ENCODE data around the gene FRYL. TPM values are rescaled to one million over a fixed set of nuclear protein-coding genes. Genes with fewer than 3 reads are reported as not detected.

FRYL gene
- polyA plus RNA-seq, 3 donors: 10.8 to 15.8 (median 14.4) TPM

DNA sequence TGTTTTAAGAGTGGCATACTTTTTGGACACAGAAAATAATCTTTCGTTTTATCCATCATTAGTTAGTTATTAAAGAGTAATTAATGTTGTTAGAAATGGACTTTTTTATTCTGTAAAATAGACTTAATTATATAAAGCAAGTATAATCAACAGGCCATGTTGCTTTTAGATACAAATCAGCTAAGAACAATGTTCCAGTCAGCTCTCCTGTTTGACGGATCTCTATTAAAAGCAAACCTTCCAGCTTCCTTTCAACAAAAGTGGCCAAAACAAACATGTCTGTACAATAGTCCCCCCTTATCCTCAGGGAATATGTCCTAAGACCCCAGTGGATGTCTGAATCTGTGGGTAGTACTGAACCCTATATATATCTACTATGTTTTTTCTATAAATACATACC is 301.8 kb downstream of the FRYL start:
- peaks cover 0 to 10% (median 0%) of the 10 kb centered on the region in 7 donors for H3K9me3 Mint-ChIP-seq
- Histone ChIP-seq H3K79me2 (ENCODE audit: insufficient read depth, low read length) (no peaks in the 10 kb centered on the region), H3K9ac (ENCODE audit: insufficient read depth, low read length, poor library complexity, severe bottlenecking) (no peak overlapping the region), H3K27me3 (ENCODE audit: control insufficient read depth in 2 of 2, insufficient read depth in 2 of 2, low read length in 2 of 2) (peaks cover 27 to 34% of the 10 kb centered on the region in 2 donors), H2AFZ (ENCODE audit: insufficient read depth, low read depth, low read length, poor library complexity, severe bottlenecking) (no peak overlapping the region), H3K4me3 (replicated peaks in 1 of 3; ENCODE audit: low read depth in 2 of 3, low read length in 3 of 3) (no peak overlapping the region), H3K4me2 (replicated peaks; ENCODE audit: extremely low read depth, low read length, poor library complexity, severe bottlenecking) (no peak overlapping the region), H3K9me3 (replicated peaks in 1 of 2; ENCODE audit: control insufficient read depth in 1 of 2, insufficient read depth in 1 of 2, low read length in 2 of 2) (peaks cover 0 to 12% of the 10 kb centered on the region in 2 donors), H3K36me3 (replicated peaks in 1 of 2; ENCODE audit: control insufficient read depth in 1 of 2, insufficient read depth in 2 of 2, low read length in 2 of 2) (no peaks in the 10 kb centered on the region), H3K4me1 (ENCODE audit: control insufficient read depth in 1 of 2, insufficient read depth in 2 of 2, low read length in 2 of 2) (peaks cover 1 to 3% of the 10 kb centered on the region in 2 donors), H4K20me1 (ENCODE audit: insufficient read depth, low read length) (no peaks in the 10 kb centered on the region), H3K27ac (ENCODE audit: low read depth in 1 of 2, low read length in 2 of 2) (no peak overlapping the region)
- peaks cover 10% of the 10 kb centered on the region for H3K4me1 Mint-ChIP-seq
- H3K36me3 Mint-ChIP-seq: peaks cover 3 to 5% of the 10 kb centered on the region in 2 donors
- TF ChIP-seq CTCF (IDR thresholded peaks at IDR 0.05): no peak
- peaks cover 30 to 33% (median 31%) of the 10 kb centered on the region in 3 donors for H3K27me3 Mint-ChIP-seq (ENCODE audit: low read depth in 3 of 3)
- intact Hi-C loops (cut with micrococcal nuclease): no loop called here
- H3K4me3 Mint-ChIP-seq: no peak overlapping the region
- H3K27ac Mint-ChIP-seq: peak overlapping the region in 1 of 7 donors; percentile 61
- no peak for DNase-seq
- WGBS (ENCODE audit: insufficient coverage): no CpG with 5 or more reads among the region's 2 CpGs

- peaks cover 4 to 10% of the 10 kb centered on the region in 2 donors for H3K27me3 ChIP-seq (ENCODE audit: control insufficient read depth in 2 of 2, insufficient read depth in 2 of 2, low read length in 2 of 2)
- H2AFZ ChIP-seq (ENCODE audit: insufficient read depth, low read depth, low read length, poor library complexity, severe bottlenecking): no peak overlapping the region
- no peak overlapping the region for H3K4me3 ChIP-seq (replicated peaks in 1 of 3; ENCODE audit: low read depth in 2 of 3, low read length in 3 of 3)
- H3K4me3 Mint-ChIP-seq: no peak overlapping the region
- no peak overlapping the region for H3K27ac Mint-ChIP-seq
- no peak overlapping the region for H3K27ac ChIP-seq (ENCODE audit: low read depth in 1 of 2, low read length in 2 of 2)
- H4K20me1 ChIP-seq (ENCODE audit: insufficient read depth, low read length): no peaks in the 10 kb centered on the region
- no peak overlapping the region for H3K9ac ChIP-seq (ENCODE audit: insufficient read depth, low read length, poor library complexity, severe bottlenecking)
- TF ChIP-seq CTCF (IDR thresholded peaks at IDR 0.05): no peak
- peaks cover 3% of the 10 kb centered on the region for H3K4me1 Mint-ChIP-seq
- no peaks in the 10 kb centered on the region for H3K9me3 ChIP-seq (replicated peaks in 1 of 2; ENCODE audit: control insufficient read depth in 1 of 2, insufficient read depth in 1 of 2, low read length in 2 of 2)
- DNase-seq: no peak
- peaks cover 0 to 6% (median 0%) of the 10 kb centered on the region in 7 donors for H3K9me3 Mint-ChIP-seq
- peaks cover 8 to 12% (median 8%) of the 10 kb centered on the region in 3 donors for H3K27me3 Mint-ChIP-seq (ENCODE audit: low read depth in 3 of 3)
- intact Hi-C loops (cut with micrococcal nuclease): no loop called here
- H3K4me1 ChIP-seq (ENCODE audit: control insufficient read depth in 1 of 2, insufficient read depth in 2 of 2, low read length in 2 of 2): no peaks in the 10 kb centered on the region
- no peaks in the 10 kb centered on the region for H3K36me3 ChIP-seq (replicated peaks in 1 of 2; ENCODE audit: control insufficient read depth in 1 of 2, insufficient read depth in 2 of 2, low read length in 2 of 2)
- H3K4me2 ChIP-seq (replicated peaks; ENCODE audit: extremely low read depth, low read length, poor library complexity, severe bottlenecking): no peak overlapping the region
- WGBS (ENCODE audit: insufficient coverage): 97% methylated on average over 6 of the region's 6 CpGs
- H3K36me3 Mint-ChIP-seq: no peaks in the 10 kb centered on the region
- no peaks in the 10 kb centered on the region for H3K79me2 ChIP-seq (ENCODE audit: insufficient read depth, low read length)
Measured at GRCh38 chr4:48475770-48476169, 304.3 kb downstream of the FRYL start.

Data from CD14-positive monocyte (primary cell).